NCI-H128 (cell line): Measurements from ENCODE around the gene ATF7IP2.
"Not testable (repeated sequence)": the region's sequence is repeated elsewhere in the genome, so short reads cannot be mapped to it uniquely, and the experiment has no call there.

Source experiments
- DNase-seq: peaks from one replicate; lab custom pipeline; 2025; ENCODE audit not compliant: unreplicated experiment; lab: John Stamatoyannopoulos, UW

The ATF7IP2 gene

GRCh38 chr16:10371592-10371991 lies 14.3 kb upstream of the ATF7IP2 start:
- DNase-seq, result no peak

GRCh38 chr16:10373556-10373955 lies 12.3 kb upstream of the ATF7IP2 start:
- DNase-seq, result no peak

GRCh38 chr16:10376229-10376628 lies 9.6 kb upstream of the ATF7IP2 start:
- no peak for DNase-seq

GRCh38 chr16:10383626-10384025 lies 2.2 kb upstream of the ATF7IP2 start:
- no peak for DNase-seq

- no peak for DNase-seq
These were observed 748 bp downstream of the ATF7IP2 start for GRCh38 chr16:10386517-10387100.

- no peak for DNase-seq
These were observed 1.3 kb downstream of the ATF7IP2 start for GRCh38 chr16:10387188-10387617.

GRCh38 chr16:10388988-10389387 lies 3.1 kb downstream of the ATF7IP2 start:
- no peak for DNase-seq

GRCh38 chr16:10390330-10390729 lies 4.5 kb downstream of the ATF7IP2 start:
- no peak for DNase-seq

- DNase-seq, result no peak
These were observed 5.0 kb downstream of the ATF7IP2 start for GRCh38 chr16:10390867-10391266.

- no peak for DNase-seq
These were observed 5.5 kb downstream of the ATF7IP2 start for GRCh38 chr16:10391339-10391738.

GRCh38 chr16:10402975-10403374 lies 17.1 kb downstream of the ATF7IP2 start:
- DNase-seq, result no peak

GRCh38 chr16:10405386-10405939 lies 19.6 kb downstream of the ATF7IP2 start:
- no peak for DNase-seq

GRCh38 chr16:10408824-10409381 lies 23.0 kb downstream of the ATF7IP2 start:
- no peak for DNase-seq

GRCh38 chr16:10409713-10410112 lies 23.9 kb downstream of the ATF7IP2 start:
- not testable (repeated sequence) for DNase-seq

GRCh38 chr16:10410469-10410868 lies 24.6 kb downstream of the ATF7IP2 start:
- DNase-seq, result no peak

- no peak for DNase-seq
These were observed 27.2 kb downstream of the ATF7IP2 start for GRCh38 chr16:10412935-10413601.

- DNase-seq, result not testable (repeated sequence)
These were observed 32.3 kb downstream of the ATF7IP2 start for GRCh38 chr16:10418204-10418603.

GRCh38 chr16:10419701-10420100 lies 33.8 kb downstream of the ATF7IP2 start:
- no peak for DNase-seq

GRCh38 chr16:10421596-10421995 lies 35.7 kb downstream of the ATF7IP2 start:
- no peak for DNase-seq

GRCh38 chr16:10428433-10429168 lies 42.7 kb downstream of the ATF7IP2 start:
- DNase-seq, result no peak

GRCh38 chr16:10429299-10429969 lies 43.6 kb downstream of the ATF7IP2 start:
- DNase-seq, result not testable (repeated sequence)
